NCI-H2107 treated with DMSO at 0.1 percent for 48 hours (cell line): ENCODE measurements around the gene CFAP44.
"Not testable (repeated sequence)": the region's sequence is repeated elsewhere in the genome, so short reads cannot be mapped to it uniquely, and the experiment has no call there.

Source experiments
- DNase-seq: peaks from one replicate; lab custom pipeline; 2025; ENCODE audit not compliant: unreplicated experiment; lab: John Stamatoyannopoulos, UW

The CFAP44 gene, protein sequence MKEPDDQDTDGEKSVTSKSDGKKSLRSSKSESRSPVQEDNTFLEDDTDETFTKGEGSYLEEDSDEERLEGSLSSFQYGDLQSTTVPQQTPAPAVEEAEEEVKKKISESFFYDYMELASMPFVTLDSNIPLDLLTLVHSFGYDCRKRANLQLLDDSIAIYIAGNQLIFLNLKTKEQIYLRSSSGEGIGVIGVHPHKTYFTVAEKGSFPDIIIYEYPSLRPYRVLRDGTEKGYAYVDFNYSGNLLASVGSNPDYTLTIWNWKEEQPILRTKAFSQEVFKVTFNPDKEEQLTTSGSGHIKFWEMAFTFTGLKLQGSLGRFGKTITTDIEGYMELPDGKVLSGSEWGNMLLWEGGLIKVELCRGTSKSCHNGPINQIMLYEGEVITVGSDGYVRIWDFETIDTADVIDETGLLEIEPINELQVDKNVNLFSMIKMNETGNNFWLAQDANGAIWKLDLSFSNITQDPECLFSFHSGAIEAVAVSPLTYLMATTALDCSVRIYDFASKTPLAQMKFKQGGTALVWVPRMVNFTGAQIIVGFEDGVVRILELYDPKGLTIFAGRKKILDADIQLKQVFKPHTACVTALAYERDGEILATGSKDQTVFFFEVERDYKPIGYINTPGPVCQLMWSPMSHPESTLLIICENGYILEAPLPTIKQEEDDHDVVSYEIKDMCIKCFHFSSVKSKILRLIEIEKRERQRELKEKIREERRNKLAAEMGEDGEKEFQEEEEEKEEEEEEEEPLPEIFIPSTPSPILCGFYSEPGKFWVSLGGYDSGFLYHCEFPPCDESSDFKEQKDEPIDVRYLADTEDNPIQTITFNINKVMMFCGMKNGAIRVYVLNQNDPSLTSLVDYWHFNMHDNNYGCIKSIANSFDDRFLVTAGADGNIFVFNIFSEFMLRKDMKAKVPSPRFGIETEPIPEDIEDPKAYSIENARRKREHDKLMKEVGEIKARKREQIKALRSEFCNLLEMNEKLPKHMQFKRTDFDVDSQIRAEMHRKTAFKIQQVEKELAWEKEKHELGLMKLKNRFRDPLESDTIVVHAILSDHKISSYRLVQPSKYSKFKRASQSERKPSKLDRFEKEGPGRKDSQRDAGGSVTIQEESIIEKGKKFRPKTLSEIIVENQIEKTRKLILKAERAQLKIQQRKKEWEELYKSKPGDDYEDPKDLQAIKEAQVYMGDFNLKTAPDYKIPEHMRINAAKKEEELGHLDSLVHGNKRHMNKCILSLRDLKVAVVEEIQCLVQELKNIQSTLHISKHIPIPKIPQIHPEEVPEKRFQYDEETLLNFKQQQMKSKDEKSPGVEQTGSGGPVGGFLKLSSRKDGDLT (N-terminal part only)

DNA sequence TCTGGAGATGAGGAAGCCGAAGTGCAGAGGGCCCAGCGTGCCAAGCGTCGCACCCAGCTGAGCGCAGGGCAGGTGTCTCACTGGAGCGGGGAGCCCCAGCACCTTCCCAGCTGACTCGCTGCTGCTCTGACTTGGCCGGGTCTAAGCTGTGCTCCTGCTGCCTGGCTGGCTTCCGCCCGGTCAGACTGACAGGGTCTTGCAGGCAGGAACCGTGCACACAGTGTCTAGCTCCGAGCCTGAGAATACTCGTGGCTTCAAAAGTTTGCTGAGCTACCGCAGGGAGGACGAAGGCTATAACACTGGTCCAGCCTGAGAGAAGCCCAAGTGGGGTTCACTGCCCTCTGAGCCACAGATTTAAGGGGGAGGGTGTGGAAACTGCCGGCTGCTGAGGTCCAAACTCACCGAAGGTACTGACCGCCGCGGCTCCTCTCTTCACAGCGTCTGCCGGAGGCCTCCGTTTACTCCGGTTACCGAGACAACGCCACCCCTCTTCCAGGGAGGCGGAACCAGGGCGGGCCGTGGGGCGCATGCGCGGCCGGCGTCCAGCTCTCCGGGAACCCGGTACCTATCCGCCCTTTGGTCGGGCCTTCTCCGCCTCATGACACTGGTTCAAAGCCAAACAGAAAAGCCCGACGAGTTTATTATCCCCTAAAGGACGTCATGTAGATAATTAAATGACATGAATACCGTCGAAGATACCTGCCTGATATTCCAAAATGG is at the start of gene CFAP44:
Gene CFAP44, minus strand, starts transcription at position 443 of the 720 bp plus-strand sequence. CDS start 7,829 bp downstream, outside the sequence.
- DNase-seq, result no peak

DNA sequence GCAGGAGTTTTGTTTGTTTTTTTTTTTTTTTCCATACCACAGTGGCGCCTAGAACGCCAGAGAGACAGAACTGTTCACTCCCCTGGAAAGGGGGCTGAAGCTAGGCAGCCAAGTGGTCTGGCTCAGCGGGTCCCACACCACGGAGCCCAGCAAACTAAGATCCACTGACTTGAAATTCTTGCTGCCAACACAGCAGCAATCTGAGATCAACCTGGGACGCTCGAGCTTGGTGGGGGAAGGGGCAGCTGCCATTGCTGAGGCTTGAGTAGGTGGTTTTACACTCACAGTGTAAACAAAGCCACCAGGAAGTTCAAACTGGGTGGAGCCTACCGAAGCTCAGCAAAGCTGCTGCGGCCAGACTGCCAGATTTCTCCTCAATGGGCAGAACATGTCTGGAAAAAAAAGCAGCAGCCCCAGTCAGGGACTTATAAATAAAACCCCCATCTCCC is 43.9 kb upstream of the CFAP44 start:
- DNase-seq, result no peak

DNA sequence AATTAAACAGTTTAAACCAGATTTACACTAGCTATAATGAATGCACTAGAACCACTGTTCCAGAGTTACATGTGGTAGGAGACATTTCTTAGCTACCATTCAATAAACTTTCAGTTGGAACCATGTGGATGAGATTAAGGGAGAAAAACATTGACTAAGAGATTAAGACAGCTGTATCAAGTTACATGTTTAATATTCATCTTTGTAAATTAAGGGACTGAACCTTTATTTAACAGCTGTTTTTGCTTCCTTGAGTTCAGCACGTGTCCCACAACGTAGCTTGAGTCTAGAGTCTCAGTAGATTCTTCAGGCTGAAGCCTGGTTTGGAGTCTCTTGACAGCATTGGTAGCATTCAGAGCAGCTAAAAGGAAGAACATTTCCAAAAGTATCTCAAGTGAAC is 27.2 kb upstream of the CFAP44 start:
- no peak for DNase-seq

DNA sequence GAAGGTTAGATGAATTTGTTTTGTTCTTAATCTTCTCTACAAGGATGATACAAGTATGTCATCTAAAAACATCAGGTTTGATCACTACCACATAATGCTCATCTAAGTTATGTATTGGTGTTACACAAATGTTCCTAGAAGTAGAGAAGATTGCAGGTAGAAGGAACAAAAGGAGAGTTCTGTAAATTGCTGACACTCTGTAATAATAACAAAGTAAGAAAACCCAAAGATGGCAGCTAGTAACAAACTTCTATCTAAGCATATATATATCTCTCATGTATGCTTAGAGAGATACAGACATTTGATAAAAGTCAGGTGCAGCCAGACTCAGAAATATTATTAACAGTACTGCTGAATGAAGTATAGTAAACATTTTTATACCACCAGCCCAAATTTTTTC is 20.2 kb upstream of the CFAP44 start:
- DNase-seq, result no peak

DNA sequence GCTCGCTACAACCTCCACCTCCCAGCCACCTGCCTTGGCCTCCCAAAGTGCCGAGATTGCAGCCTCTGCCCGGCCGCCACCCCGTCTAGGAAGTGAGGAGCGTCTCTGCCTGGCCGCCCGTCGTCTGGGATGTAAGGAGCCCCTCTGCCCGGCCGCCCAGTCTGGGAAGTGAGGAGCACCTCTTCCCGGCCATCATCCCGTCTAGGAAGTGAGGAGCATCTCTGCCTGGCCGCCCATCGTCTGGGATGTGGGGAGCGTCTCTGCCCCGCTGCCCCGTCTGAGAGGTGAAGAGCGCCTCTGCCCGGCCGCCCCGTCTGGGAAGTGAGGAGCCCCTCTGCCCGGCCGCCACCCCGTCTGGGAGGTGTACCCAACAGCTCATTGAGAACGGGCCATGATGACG is 17.3 kb upstream of the CFAP44 start:
- not testable (repeated sequence) for DNase-seq

DNA sequence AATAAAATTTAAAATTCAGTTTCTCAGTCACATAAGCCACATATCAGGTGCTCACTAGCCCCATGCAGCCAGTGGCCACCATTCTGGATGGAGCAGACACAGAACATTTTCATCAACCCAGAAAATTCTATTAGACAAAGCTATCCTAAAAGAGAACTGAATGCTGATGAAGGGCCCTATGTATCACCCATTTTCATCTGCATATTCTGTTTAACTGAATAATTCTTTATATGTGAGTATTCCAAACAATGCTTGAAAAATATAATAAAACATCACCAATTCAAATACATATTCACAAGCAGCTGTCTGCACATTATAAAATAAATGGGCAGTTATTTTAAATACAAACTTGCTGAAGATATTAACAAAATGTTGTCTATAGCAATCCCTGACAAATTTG is 14.2 kb upstream of the CFAP44 start:
- DNase-seq, result no peak

DNA sequence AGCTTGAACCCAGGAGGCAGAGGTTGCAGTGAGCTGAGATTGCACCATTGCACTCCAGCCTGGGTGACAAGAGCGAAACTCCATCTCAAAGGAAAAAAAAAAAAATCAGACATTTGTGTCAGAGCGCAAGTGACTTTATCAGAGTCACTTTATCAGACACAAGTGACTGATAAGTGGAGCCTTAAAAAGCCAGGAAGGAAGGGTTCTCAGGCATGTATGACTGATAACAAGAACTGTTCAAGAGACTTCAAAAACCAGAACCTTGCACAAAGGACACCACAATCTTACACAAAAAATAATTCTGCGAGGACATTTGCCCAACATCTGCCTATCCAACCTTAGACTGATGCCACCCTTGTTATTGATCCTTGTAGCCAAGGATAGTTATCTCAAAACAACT is 13.3 kb upstream of the CFAP44 start:
- no peak for DNase-seq

DNA sequence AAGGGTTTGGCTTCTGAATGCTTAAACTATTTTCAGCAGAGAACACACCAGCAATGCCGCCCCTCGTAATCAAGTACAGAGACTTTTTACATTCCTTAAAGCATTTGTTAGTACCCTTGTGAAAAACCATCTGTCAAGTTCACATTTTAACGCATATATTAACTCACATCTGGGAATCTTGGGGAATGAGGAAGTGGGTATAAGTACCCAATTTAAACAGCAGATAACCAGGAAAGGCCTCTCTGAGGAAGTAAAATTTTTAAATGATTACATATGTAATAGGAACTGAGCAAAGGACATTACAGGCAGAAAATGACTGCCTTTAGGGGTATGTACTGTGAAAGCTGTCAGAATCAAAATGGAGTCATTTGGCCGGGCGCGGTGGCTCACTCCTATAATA is 12.8 kb upstream of the CFAP44 start:
- DNase-seq, result no peak

DNA sequence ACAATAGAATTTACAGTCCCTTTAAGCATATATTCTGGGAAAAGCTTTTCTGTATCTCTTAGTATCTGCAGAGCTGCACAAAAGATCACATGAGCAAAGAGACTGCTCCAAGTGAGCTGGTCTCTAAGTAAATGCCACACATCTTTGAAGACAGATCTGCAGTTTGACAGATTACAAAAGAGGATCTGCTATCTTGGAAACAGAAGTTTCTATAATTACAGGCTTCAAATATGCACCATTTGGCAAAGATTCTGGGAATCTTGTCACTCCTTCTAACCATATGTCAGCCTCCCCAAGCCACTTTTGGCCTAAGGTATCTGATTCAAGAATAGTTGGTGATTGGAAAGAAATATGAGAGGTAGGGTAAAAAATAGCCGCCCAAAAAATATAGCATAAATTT is 9.6 kb upstream of the CFAP44 start:
- no peak for DNase-seq

DNA sequence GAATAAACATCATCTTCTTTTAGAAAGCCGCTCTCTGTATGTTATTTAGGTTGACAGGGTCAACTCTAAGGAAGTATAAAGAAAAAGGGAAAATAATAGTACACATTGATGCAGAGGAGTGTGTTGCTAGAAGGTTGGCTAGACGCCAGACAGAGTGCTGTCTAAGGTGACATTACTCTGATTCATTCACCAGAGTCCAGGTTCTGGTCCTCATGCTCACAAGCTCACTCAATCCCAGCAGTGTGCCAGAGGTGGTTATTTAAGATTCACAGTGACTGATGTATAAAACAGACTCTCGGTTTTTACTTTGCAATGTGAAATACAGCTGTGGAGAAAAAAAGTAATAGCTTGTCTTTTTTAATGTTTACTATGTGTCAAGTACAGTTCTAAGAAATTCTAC is 1.7 kb downstream of the CFAP44 start:
- no peak for DNase-seq

DNA sequence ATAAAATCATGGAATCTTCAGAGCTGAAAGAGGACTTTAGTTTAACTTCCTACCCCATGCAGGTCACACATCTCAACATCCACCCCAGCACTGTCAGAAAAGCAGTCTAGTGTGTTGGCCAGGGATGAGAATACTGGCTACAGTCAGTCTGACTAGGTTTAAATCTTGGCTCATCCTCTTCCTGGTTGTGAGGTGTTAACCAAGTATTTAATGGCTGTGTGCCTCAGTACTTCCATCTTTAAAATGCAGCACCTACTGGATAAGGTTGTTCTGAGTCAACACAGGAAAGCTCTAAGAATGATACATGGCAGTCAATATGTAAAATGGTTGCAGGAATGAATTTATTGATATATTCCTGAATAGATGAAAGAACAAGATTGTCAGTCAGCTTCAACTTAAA is 3.1 kb downstream of the CFAP44 start:
- no peak for DNase-seq

DNA sequence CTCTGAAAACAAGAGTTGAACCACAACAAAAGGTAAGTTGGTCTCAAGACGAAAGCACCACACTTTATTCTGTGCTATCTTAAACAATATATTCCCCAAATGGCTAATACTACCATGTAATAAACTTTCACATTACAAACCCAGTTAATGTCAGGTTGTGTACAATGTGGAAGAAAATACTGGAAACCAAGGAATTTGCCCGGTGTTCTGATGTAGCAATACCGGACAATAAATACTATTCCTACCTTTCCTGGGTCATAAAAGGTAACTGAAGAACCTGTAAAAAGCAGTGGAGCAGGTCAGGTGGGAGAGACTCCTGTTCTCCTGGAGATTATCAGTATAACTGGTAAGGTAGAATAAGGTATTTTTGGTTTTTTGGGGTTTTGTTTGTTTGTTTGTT is 3.9 kb downstream of the CFAP44 start:
- DNase-seq, result no peak

DNA sequence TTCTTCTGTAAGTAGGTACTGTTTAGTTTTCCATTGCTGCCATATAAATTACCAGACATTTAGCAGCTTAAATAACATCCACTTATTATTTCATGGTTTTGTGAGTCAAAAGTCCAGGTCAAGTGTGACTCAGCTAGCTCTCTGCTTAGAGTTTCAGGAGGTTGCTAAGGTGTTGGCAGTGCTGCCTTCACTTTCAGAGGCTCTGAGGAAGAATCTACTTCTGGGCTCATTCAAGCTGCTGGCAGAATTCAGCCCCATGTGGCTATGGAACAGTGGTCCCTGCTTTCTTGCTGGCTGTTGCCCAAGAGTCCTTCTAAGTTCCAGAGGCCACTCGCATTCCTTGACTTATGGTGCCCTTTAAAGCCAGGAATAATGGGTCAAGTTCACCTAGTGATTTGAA is 4.5 kb downstream of the CFAP44 start:
- DNase-seq, result no peak

DNA sequence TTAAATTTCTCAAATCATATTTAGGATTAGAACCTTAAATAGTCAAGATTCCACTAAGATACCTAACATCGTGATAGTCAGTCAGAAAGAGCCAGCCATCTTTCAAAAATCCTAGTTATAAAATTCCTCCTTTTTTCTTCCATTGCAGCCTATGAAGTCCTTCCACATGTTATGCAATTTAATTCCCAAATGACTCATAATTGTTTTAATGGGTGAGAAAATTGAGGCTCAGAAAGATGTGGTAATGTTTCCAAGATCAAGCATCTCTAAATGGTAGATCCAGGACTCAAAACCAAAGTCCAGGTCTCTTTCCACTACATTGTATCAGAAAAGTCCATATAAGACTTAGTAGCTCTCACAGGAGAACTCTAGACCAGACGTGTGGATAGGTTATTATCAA is 9.5 kb downstream of the CFAP44 start:
- DNase-seq, result no peak

DNA sequence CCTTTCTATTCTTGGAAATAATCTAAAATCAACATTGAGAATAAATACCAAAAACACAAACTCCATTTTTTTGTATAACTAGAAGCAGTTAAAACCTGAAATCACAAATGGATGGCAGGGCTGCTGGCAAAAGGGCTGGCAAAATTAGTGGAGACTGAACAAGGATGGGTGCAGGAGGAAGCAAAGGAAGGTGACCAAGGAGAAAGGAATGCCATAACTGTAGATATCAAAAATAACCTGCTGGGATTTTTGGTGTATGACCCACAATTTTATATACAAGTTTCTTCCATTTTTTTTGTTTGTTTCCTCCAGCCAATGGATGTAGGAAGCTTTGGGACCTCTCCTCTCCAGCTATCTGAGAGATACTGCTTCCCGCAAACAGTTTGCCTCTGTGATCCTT is 12.7 kb downstream of the CFAP44 start:
- DNase-seq, result no peak

DNA sequence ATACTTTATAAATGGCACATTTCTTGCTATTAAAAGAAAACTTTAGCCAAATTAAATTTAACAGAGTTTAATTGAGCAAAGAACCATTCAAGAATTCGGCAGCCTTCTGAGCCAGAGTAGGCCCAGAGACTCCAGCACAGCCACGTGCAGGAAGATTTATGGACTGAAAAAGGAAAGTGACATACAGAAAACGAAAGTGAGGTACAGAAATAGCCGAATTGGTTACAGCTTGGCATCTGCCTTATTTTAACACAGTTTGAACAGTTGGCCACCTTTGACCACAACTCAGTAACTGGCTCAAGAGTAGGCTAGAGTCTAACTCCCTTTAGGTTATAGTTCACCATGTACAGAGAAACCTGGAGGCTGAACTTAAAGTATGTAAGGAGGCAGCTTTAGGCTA is 17.6 kb downstream of the CFAP44 start:
- no peak for DNase-seq

DNA sequence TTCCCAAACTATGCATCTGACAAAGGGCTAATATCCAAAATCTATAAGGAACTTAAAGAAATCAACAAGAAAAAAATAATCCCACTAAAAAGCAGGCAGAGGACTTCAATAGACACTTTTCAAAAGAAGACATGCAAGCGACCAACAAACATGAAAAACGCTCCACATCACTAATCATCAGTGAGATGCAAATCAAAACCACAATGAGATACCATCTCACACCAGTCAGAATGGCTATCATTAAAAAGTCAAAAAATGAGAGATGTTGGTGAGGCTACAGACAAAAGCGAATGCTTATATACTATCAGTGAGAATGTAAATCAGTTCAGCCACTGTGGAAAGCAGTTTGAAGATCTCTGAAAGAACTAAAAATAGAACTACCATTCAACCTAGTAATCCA is 20.2 kb downstream of the CFAP44 start:
- DNase-seq, result no peak

DNA sequence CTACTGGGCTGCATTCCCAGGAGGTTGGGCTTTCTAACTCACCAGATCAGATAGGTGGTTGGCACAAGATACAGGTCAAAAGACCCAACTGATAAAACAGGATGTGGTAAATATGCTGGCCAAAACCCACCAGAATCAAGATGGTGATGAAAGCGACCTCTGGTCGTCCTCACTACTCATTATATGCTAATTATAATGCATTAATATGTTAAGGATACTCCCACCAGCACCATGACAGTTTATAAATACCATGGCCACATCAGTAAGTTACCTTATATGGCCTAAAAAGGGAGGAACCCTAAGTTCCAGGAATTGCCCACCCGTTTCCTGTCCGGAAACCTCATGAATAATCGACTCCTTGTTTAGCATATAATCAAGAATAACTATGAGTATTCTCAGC is 31.6 kb downstream of the CFAP44 start:
- DNase-seq, result no peak

DNA sequence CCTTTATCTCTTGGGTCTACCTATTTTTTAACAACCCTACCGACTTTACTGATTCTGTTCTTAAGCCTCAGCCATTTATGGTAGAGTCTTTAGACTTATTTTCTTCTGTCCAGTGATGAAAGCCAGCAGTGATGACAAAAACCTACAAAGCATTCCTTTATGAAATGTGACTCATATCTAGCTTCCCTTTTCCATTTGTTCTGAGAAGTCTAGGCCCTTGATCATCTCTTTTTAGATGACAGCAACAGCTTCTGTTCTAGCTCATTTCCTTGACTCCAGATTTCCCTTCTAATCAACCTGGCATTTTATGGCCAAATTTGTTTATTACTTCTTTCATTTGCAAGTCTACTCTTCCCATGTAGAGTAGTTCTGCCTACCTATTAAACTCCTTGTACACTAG is 36.1 kb downstream of the CFAP44 start:
- DNase-seq, result no peak

DNA sequence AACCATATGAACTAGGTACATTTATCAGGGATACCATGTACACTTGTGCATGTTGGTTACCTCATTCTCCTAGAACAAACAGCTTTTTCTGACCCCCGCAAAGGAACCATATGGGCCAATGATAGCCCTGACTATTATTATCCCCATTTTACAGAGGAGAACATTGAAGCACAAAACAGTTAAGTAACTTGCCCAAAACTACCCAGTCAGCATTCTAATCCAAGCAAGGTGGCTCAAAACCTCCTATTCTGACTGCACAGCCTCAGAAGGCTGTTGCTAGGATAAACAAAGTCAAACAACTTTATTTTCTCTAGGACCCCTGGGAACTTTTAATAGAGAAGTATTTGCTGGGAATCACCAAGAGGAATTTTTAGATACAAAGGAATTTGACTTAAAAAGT is 36.7 kb downstream of the CFAP44 start:
- DNase-seq, result no peak
